ENCODE data around the gene TRIM69. TPM values are rescaled to one million over a fixed set of nuclear protein-coding genes. Genes with fewer than 3 reads are reported as not detected.

The TRIM69 gene
- total RNA-seq, 2 donors from 2014 or later, result 5.7 to 13.1 TPM

- H3K9me3 Mint-ChIP-seq, result peaks cover 1% of the 10 kb centered on the region
- no peaks in the 10 kb centered on the region for H3K4me1 Mint-ChIP-seq
- Histone ChIP-seq H3K4me3 (ENCODE audit: low read length) (no peak overlapping the region), H3K9ac (ENCODE audit: extremely low read depth, low read length, poor library complexity, severe bottlenecking) (no peak overlapping the region), H3K27ac (ENCODE audit: low read depth, low read length) (no peak overlapping the region), H3K9me3 (ENCODE audit: control insufficient read depth, low read length) (no peaks in the 10 kb centered on the region), H3K27me3 (ENCODE audit: control insufficient read depth, insufficient read depth, low read length, poor library complexity, severe bottlenecking) (peaks cover 16% of the 10 kb centered on the region), H3K36me3 (ENCODE audit: control insufficient read depth, insufficient read depth, low read length) (no peaks in the 10 kb centered on the region), H3K4me1 (ENCODE audit: control insufficient read depth, insufficient read depth, low read length) (no peaks in the 10 kb centered on the region)
- H3K4me3 Mint-ChIP-seq, result no peak overlapping the region
- H3K27ac Mint-ChIP-seq, result no peak overlapping the region
- TF ChIP-seq CTCF (conservative IDR thresholded peaks at IDR 0.05), result no peak
- no peak for DNase-seq
- H3K36me3 Mint-ChIP-seq (ENCODE audit: low read depth), result no peaks in the 10 kb centered on the region
- 91 to 100% methylated on average over 1 to 2 of the region's 2 CpGs for whole genome bisulfite sequencing, 2 experiments (ENCODE audit: insufficient coverage in 1 of 2, insufficient read length in 1 of 2)
- H3K27me3 Mint-ChIP-seq (ENCODE audit: insufficient read depth), result peaks cover 12% of the 10 kb centered on the region
Measured at GRCh38 chr15:44763187-44763586, 26.9 kb downstream of the TRIM69 start.

GRCh38 chr15:44763848-44764247 is 27.5 kb downstream of the TRIM69 start:
- peaks cover 1% of the 10 kb centered on the region for H3K9me3 Mint-ChIP-seq
- Histone ChIP-seq H3K9me3 (ENCODE audit: control insufficient read depth, low read length) (no peaks in the 10 kb centered on the region), H3K4me1 (ENCODE audit: control insufficient read depth, insufficient read depth, low read length) (no peaks in the 10 kb centered on the region), H3K36me3 (ENCODE audit: control insufficient read depth, insufficient read depth, low read length) (no peaks in the 10 kb centered on the region), H3K27ac (ENCODE audit: low read depth, low read length) (no peak overlapping the region), H3K4me3 (ENCODE audit: low read length) (no peak overlapping the region), H3K27me3 (ENCODE audit: control insufficient read depth, insufficient read depth, low read length, poor library complexity, severe bottlenecking) (peaks cover 10% of the 10 kb centered on the region), H3K9ac (ENCODE audit: extremely low read depth, low read length, poor library complexity, severe bottlenecking) (no peak overlapping the region)
- H3K4me1 Mint-ChIP-seq, result no peaks in the 10 kb centered on the region
- no peak overlapping the region for H3K27ac Mint-ChIP-seq
- WGBS, 2 experiments (ENCODE audit: insufficient coverage in 1 of 2, insufficient read length in 1 of 2), result 81 to 100% methylated on average over 2 to 3 of the region's 3 CpGs
- TF ChIP-seq CTCF (conservative IDR thresholded peaks at IDR 0.05), result no peak
- H3K4me3 Mint-ChIP-seq, result no peak overlapping the region
- H3K27me3 Mint-ChIP-seq (ENCODE audit: insufficient read depth), result peaks cover 12% of the 10 kb centered on the region
- H3K36me3 Mint-ChIP-seq (ENCODE audit: low read depth), result no peaks in the 10 kb centered on the region
- no peak for DNase-seq

GRCh38 chr15:44765036-44765435 is 28.7 kb downstream of the TRIM69 start:
- no peak for DNase-seq
- no peak overlapping the region for H3K27ac ChIP-seq (ENCODE audit: low read depth, low read length)
- H3K9me3 Mint-ChIP-seq, result peaks cover 4% of the 10 kb centered on the region
- no peaks in the 10 kb centered on the region for H3K9me3 ChIP-seq (ENCODE audit: control insufficient read depth, low read length)
- H3K4me3 Mint-ChIP-seq, result no peak overlapping the region
- H3K36me3 Mint-ChIP-seq (ENCODE audit: low read depth), result no peaks in the 10 kb centered on the region
- no peaks in the 10 kb centered on the region for H3K4me1 ChIP-seq (ENCODE audit: control insufficient read depth, insufficient read depth, low read length)
- H3K36me3 ChIP-seq (ENCODE audit: control insufficient read depth, insufficient read depth, low read length), result no peaks in the 10 kb centered on the region
- no peak overlapping the region for H3K9ac ChIP-seq (ENCODE audit: extremely low read depth, low read length, poor library complexity, severe bottlenecking)
- no peak overlapping the region for H3K4me3 ChIP-seq (ENCODE audit: low read length)
- no peak for TF ChIP-seq CTCF (conservative IDR thresholded peaks at IDR 0.05)
- no peak overlapping the region for H3K27ac Mint-ChIP-seq
- 41 to 45% methylated on average over 2 to 3 of the region's 3 CpGs for WGBS, 2 experiments (ENCODE audit: insufficient coverage in 1 of 2, insufficient read length in 1 of 2)
- no peaks in the 10 kb centered on the region for H3K4me1 Mint-ChIP-seq
- peaks cover 2% of the 10 kb centered on the region for H3K27me3 Mint-ChIP-seq (ENCODE audit: insufficient read depth)
- no peaks in the 10 kb centered on the region for H3K27me3 ChIP-seq (ENCODE audit: control insufficient read depth, insufficient read depth, low read length, poor library complexity, severe bottlenecking)
